HG03432 (cell line): ENCODE results near the gene GATD1.
A peak's percentile ranks its signal among the peaks of the same experiment; 100 is the strongest.

Experiments used
- ATAC-seq: cut with Tn5 transposase; IDR thresholded peaks from one replicate; pipeline ENCODE4 v1.9.1; 2021; ENCODE audit warnings: mild to moderate bottlenecking, moderate library complexity; ENCODE audit not compliant: unreplicated experiment

GATD1 gene

GRCh38 chr11:782264-783174 is 5.2 kb upstream of the GATD1 start:
- ATAC-seq, result no peak

- no peak for ATAC-seq
These were observed 2.8 kb upstream of the GATD1 start for GRCh38 chr11:779955-780532.

- ATAC-seq, result no peak
These were observed 2.0 kb upstream of the GATD1 start for GRCh38 chr11:778976-779954.

- ATAC-seq, result peak; percentile 36
These were observed 563 bp downstream of the GATD1 start for GRCh38 chr11:776561-777287.

GRCh38 chr11:776263-776560 is 1.1 kb downstream of the GATD1 start:
- ATAC-seq, result no peak

GRCh38 chr11:774873-775592 is 2.3 kb downstream of the GATD1 start:
- ATAC-seq, result no peak

GRCh38 chr11:773830-774229 is 3.5 kb downstream of the GATD1 start:
- no peak for ATAC-seq

- ATAC-seq, result no peak
These were observed 3.9 kb downstream of the GATD1 start for GRCh38 chr11:773425-773824.

- ATAC-seq, result no peak
These were observed 4.6 kb downstream of the GATD1 start for GRCh38 chr11:772429-773390.

GRCh38 chr11:771617-772204 is 5.6 kb downstream of the GATD1 start:
- ATAC-seq, result no peak

GRCh38 chr11:770642-771616 is 6.4 kb downstream of the GATD1 start:
- ATAC-seq, result no peak

- no peak for ATAC-seq
These were observed 7.2 kb downstream of the GATD1 start for GRCh38 chr11:769887-770641.

- no peak for ATAC-seq
These were observed 10.0 kb downstream of the GATD1 start for GRCh38 chr11:767238-767637.

- ATAC-seq, result no peak
These were observed 10.4 kb downstream of the GATD1 start for GRCh38 chr11:766936-767210.

- ATAC-seq, result no peak
These were observed 11.0 kb downstream of the GATD1 start for GRCh38 chr11:766106-766935.

GRCh38 chr11:765802-766091 is 11.5 kb downstream of the GATD1 start:
- ATAC-seq, result no peak
